ENCODE measurements around the gene PAOX.

Gene PAOX

DNA sequence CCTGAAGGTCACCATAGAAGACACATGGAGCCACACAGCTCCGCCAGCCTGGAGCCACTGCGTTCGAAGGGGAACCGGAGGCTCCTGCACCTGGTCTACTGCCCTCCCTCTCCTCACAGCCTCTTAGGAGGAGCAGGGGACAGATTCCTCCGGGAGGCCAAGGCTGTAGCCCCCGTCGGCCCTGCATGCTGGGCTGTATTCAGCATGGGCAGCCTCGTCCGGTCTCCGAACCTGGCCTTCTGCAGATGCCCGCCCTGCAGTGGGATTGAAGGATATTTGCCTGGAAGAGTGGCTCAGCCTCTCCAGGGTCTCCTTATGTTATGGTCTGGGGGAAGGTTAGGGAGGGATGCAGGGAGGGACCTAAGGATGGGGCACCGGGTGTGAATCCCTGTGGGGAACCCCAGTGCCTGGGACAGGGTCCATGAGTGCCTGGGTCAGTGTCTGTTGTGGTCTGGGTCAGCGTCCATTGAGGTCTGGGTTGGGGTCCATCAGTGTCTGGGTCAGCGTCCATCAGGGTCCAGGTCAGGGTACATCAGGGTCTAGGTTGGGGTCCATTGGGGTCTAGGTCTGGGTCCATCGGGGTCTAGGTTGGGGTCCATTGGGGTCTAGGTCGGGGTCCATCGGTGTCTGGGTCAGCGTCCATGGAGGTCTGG lies 61.7 kb downstream of the PAOX start:
- no peak overlapping the region for H3K4me3 ChIP-seq (ENCODE audit: low read depth, low read length)
- in situ Hi-C loops (cut with HindIII; ENCODE audit: low sequenced_read_pairs) = no loop called here
- TF ChIP-seq, protein P1, sequence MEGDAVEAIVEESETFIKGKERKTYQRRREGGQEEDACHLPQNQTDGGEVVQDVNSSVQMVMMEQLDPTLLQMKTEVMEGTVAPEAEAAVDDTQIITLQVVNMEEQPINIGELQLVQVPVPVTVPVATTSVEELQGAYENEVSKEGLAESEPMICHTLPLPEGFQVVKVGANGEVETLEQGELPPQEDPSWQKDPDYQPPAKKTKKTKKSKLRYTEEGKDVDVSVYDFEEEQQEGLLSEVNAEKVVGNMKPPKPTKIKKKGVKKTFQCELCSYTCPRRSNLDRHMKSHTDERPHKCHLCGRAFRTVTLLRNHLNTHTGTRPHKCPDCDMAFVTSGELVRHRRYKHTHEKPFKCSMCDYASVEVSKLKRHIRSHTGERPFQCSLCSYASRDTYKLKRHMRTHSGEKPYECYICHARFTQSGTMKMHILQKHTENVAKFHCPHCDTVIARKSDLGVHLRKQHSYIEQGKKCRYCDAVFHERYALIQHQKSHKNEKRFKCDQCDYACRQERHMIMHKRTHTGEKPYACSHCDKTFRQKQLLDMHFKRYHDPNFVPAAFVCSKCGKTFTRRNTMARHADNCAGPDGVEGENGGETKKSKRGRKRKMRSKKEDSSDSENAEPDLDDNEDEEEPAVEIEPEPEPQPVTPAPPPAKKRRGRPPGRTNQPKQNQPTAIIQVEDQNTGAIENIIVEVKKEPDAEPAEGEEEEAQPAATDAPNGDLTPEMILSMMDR (IDR thresholded peaks at IDR 0.05; ENCODE audit: low read depth, low read length) = no peak
- no peak for DNase-seq (ENCODE audit: low read depth, low spot score)

Measured in astrocyte of the spinal cord (primary cell).